Tibial nerve (tissue), 4 donors: Measurements from ENCODE around the gene DTD2. TPM values are rescaled to one million over a fixed set of nuclear protein-coding genes. Genes with fewer than 3 reads are reported as not detected.

Experiments
- DNase-seq, 2 donors: peaks; one replicate each; pipeline ENCODE4 v3.0.0-alpha.2; 2019; ENCODE audit warnings: low spot score in 2 of 2
- H3K27ac ChIP-seq, 4 donors: fragments of 200-600 bp; sonication (generic) in 3 of 4; one replicate each; pipeline ENCODE4 v1.5.1; 2017 to 2019; ENCODE audit warnings: mild to moderate bottlenecking in 1 of 4
- H3K27me3 ChIP-seq, 2 donors: fragments of 200-600 bp; sonication (generic) in 1 of 2; one replicate each; pipeline versions ENCODE4 v1.5.1 to v1.6.0; 2017 to 2019
- H3K36me3 ChIP-seq, 3 donors: fragments of 200-600 bp; sonication (generic); one replicate each; pipeline ENCODE4 v1.5.1; 2018 to 2019
- H3K4me1 ChIP-seq, 4 donors: fragments of 200-600 bp; sonication (generic) in 3 of 4; one replicate each; pipeline ENCODE4 v1.5.1; 2017 to 2019
- H3K4me3 ChIP-seq, 4 donors: fragments of 200-600 bp; sonication (generic) in 3 of 4; one replicate each; pipeline ENCODE4 v1.5.1; 2017 to 2019; ENCODE audit warnings: mild to moderate bottlenecking in 1 of 4, moderate library complexity in 1 of 4
- H3K9me3 ChIP-seq, 4 donors: fragments of 200-600 bp; sonication (generic) in 3 of 4; one replicate each; pipeline ENCODE4 v1.5.1; 2017 to 2019
- CTCF ChIP-seq, 5 experiments: fragments of 200-600 bp in 3 of 5; fragments of 450-650 bp in 2 of 5; sonication (generic) in 3 of 5; IDR thresholded peaks; one replicate each; pipeline ENCODE4 v1.5.1; 2016 to 2019; ENCODE audit warnings: antibody characterized with exemption in 5 of 5, mild to moderate bottlenecking in 3 of 5, moderate library complexity in 2 of 5
- EP300 ChIP-seq, 2 donors: sonication (generic); formaldehyde crosslinking; IDR thresholded peaks; one replicate each; pipeline ENCODE4 v1.6.1; 2017; ENCODE audit warnings: antibody characterized with exemption in 2 of 2, mild to moderate bottlenecking in 1 of 2
- POLR2A ChIP-seq, 2 donors: fragments of 450-650 bp; IDR thresholded peaks; one replicate each; pipeline ENCODE4 v1.6.1; 2017; ENCODE audit warnings: antibody characterized with exemption in 2 of 2, mild to moderate bottlenecking in 2 of 2, moderate library complexity in 2 of 2
- WGBS, 2 donors: methylation state at CpG; one replicate each; pipeline ENCODE4 v1.1.5; 2018; 5-methylcytosine and 5-hydroxymethylcytosine counted together
- total RNA-seq, 4 donors: library from RNA; depleted of rRNA; stranded (reverse); fragments of >200 nt; gene quantifications; one replicate each; pipeline ENCODE4 v1.1.0, GENCODE V29; 2016

DTD2 gene
- 10 to 100 TPM; 40.0 to 63.4 (median 47.4) TPM for total RNA-seq

GRCh38 chr14:31456841-31457664 lies at the start of gene DTD2:
Gene DTD2 (minus strand): TSS chr14:31457506. CDS start chr14:31457393, 113 bp downstream.
- Histone ChIP-seq H3K27me3 (no peaks in the 10 kb centered on the region), H3K4me3 (peak within 1 kb of the TSS; percentile 64 to 95 (median 78)), H3K27ac (peak within 1 kb of the TSS; percentile 83 to 97 (median 90)), H3K9me3 (no peaks in the 10 kb centered on the region), H3K36me3 (peaks cover 0 to 9% (median 0%) of the 10 kb centered on the region in 3 donors), H3K4me1 (peaks cover 0 to 39% (median 5%) of the 10 kb centered on the region in 4 donors)
- DNase-seq, result peak; percentile 92 to 93
- TF ChIP-seq CTCF (IDR thresholded peaks at IDR 0.05) (peak in 1 of 5 experiments; percentile 17), POLR2A (IDR thresholded peaks at IDR 0.05) (peak; percentile 73 to 96), EP300 (IDR thresholded peaks at IDR 0.05) (peak; percentile 82 to 95)
- 0% methylated on average over 54 to 65 of the region's 70 CpGs for WGBS, 2 donors

- Histone ChIP-seq H3K27ac (peak overlapping the region in 1 of 4 donors; percentile 18), H3K27me3 (no peaks in the 10 kb centered on the region), H3K4me1 (peaks cover 0 to 16% (median 0%) of the 10 kb centered on the region in 4 donors), H3K4me3 (no peak overlapping the region), H3K9me3 (no peaks in the 10 kb centered on the region), H3K36me3 (no peaks in the 10 kb centered on the region)
- TF ChIP-seq POLR2A (IDR thresholded peaks at IDR 0.05) (no peak), CTCF (IDR thresholded peaks at IDR 0.05) (no peak), EP300 (IDR thresholded peaks at IDR 0.05) (no peak)
- no peak for DNase-seq
- WGBS, 2 donors, result 19 to 25% methylated on average over 1 of the region's 1 CpG
Observed at GRCh38 chr14:31505411-31505810, 48.1 kb upstream of the DTD2 start.

- no peak for TF ChIP-seq EP300 (IDR thresholded peaks at IDR 0.05)
- 76 to 95% methylated on average over 2 of the region's 2 CpGs for WGBS, 2 donors
- H3K27me3 ChIP-seq, result no peaks in the 10 kb centered on the region
- no peak for DNase-seq
- no peak overlapping the region for H3K27ac ChIP-seq
- peaks cover 0 to 9% (median 0%) of the 10 kb centered on the region in 4 donors for H3K9me3 ChIP-seq
- H3K36me3 ChIP-seq, result no peaks in the 10 kb centered on the region
- H3K4me1 ChIP-seq, result peaks cover 0 to 16% (median 0%) of the 10 kb centered on the region in 4 donors
- no peak overlapping the region for H3K4me3 ChIP-seq
Observed at GRCh38 chr14:31501870-31502269, 44.6 kb upstream of the DTD2 start.

GRCh38 chr14:31492759-31493498 lies 35.6 kb upstream of the DTD2 start:
- WGBS, 2 donors, result 83 to 89% methylated on average over 8 of the region's 8 CpGs
- H3K9me3 ChIP-seq, result peaks cover 0 to 4% (median 0%) of the 10 kb centered on the region in 4 donors
- peaks cover 0 to 14% (median 2%) of the 10 kb centered on the region in 4 donors for H3K4me1 ChIP-seq
- no peaks in the 10 kb centered on the region for H3K27me3 ChIP-seq
- H3K27ac ChIP-seq, result no peak overlapping the region
- no peak overlapping the region for H3K4me3 ChIP-seq
- no peak for DNase-seq
- no peaks in the 10 kb centered on the region for H3K36me3 ChIP-seq
- TF ChIP-seq POLR2A (IDR thresholded peaks at IDR 0.05), result no peak
- no peak for TF ChIP-seq EP300 (IDR thresholded peaks at IDR 0.05)
- no peak for TF ChIP-seq CTCF (IDR thresholded peaks at IDR 0.05)

GRCh38 chr14:31489691-31490090 lies 32.4 kb upstream of the DTD2 start:
- TF ChIP-seq POLR2A (IDR thresholded peaks at IDR 0.05) (no peak), EP300 (IDR thresholded peaks at IDR 0.05) (no peak), CTCF (IDR thresholded peaks at IDR 0.05) (no peak)
- Histone ChIP-seq H3K9me3 (no peaks in the 10 kb centered on the region), H3K36me3 (no peaks in the 10 kb centered on the region), H3K27ac (no peak overlapping the region), H3K4me3 (no peak overlapping the region), H3K27me3 (no peaks in the 10 kb centered on the region), H3K4me1 (peaks cover 0 to 14% (median 2%) of the 10 kb centered on the region in 4 donors)
- DNase-seq, result no peak
